Measurements from ENCODE around the gene ELOVL7. TPM values are rescaled to one million over a fixed set of nuclear protein-coding genes. Genes with fewer than 3 reads are reported as not detected.

ELOVL7 gene
- total RNA-seq, 1 donor from 2014 or later, result 22.1 TPM

- no peaks in the 10 kb centered on the region for H3K27me3 ChIP-seq (ENCODE audit: control insufficient read depth, insufficient read depth, low read length)
- H3K36me3 ChIP-seq (ENCODE audit: control insufficient read depth, insufficient read depth, low read length), result no peaks in the 10 kb centered on the region
- no peak overlapping the region for H3K4me3 ChIP-seq (ENCODE audit: low read depth, low read length)
- FAIRE-seq (no peak), DNase-seq (ENCODE audit: low read depth) (peak; percentile 46)
- TF ChIP-seq CTCF (IDR thresholded peaks at IDR 0.05; ENCODE audit: insufficient read depth, low read length, severe bottlenecking), result no peak
These were observed 14.4 kb downstream of the ELOVL7 start for GRCh38 chr5:60829490-60830266.

DNA sequence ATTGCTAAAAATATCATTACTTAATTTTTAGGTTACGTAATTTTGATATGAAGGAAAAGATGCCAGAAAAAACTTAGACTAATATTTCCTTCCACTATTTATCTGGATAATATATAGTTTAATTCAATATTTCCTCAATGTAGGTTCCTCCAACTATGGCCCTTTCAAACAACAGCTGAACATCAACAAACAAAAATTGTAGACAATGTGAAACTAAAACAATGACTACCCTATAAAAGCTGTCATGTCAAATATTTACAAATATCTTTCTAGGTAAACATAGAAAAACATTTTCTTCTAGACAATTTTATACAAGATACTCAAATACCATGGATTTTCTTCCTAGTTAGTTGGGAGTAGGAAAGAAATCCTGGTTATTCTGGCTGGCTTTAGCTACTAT lies 16.9 kb downstream of the ELOVL7 start:
- no peak overlapping the region for H3K4me3 ChIP-seq (ENCODE audit: low read depth, low read length)
- DNase-seq (ENCODE audit: low read depth), result no peak
- no peak for FAIRE-seq
- TF ChIP-seq CTCF (IDR thresholded peaks at IDR 0.05; ENCODE audit: insufficient read depth, low read length, severe bottlenecking), result no peak
- H3K36me3 ChIP-seq (ENCODE audit: control insufficient read depth, insufficient read depth, low read length), result no peaks in the 10 kb centered on the region
- no peaks in the 10 kb centered on the region for H3K27me3 ChIP-seq (ENCODE audit: control insufficient read depth, insufficient read depth, low read length)

DNA sequence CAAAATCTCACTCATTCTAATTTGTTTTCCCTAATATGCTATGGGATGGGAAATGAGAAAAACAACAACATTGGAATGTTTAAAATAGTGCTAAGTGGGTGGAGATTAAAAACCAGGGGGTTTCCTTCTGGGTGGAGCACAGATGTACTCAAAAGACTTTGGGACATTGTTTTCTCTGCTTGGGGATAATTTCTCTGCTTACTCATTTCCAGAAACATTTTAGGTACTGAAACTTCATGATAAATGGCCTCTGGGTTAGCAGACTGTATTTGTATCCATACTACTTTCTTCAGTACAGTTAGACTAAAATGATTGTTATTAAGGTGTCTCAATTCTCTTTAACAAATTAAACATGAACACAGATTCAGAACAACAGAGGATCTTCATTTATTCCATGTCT lies 17.4 kb downstream of the ELOVL7 start:
- TF ChIP-seq CTCF (IDR thresholded peaks at IDR 0.05; ENCODE audit: insufficient read depth, low read length, severe bottlenecking), result no peak
- no peak overlapping the region for H3K4me3 ChIP-seq (ENCODE audit: low read depth, low read length)
- DNase-seq (ENCODE audit: low read depth), result no peak
- H3K36me3 ChIP-seq (ENCODE audit: control insufficient read depth, insufficient read depth, low read length), result no peaks in the 10 kb centered on the region
- no peaks in the 10 kb centered on the region for H3K27me3 ChIP-seq (ENCODE audit: control insufficient read depth, insufficient read depth, low read length)
- no peak for FAIRE-seq

- DNase-seq (ENCODE audit: low read depth) (no peak), FAIRE-seq (no peak)
- Histone ChIP-seq H3K36me3 (ENCODE audit: control insufficient read depth, insufficient read depth, low read length) (no peaks in the 10 kb centered on the region), H3K27me3 (ENCODE audit: control insufficient read depth, insufficient read depth, low read length) (no peaks in the 10 kb centered on the region), H3K4me3 (ENCODE audit: low read depth, low read length) (no peak overlapping the region)
- TF ChIP-seq CTCF (IDR thresholded peaks at IDR 0.05; ENCODE audit: insufficient read depth, low read length, severe bottlenecking), result no peak
These were observed 20.5 kb downstream of the ELOVL7 start for GRCh38 chr5:60823574-60823973.

DNA sequence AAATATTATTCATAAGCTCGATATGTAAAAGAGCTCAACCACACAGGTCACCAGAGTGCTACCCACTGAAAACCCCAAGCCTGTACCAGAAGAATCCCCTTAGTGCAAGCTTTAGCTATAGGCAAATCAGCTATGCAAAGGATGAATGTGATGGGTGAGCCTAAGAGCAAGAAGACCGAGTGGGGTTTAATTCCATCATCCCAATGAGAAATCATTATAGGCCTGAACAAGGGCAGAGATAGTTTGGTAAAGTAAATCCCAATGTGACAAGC lies 21.8 kb downstream of the ELOVL7 start:
- no peak for TF ChIP-seq CTCF (IDR thresholded peaks at IDR 0.05; ENCODE audit: insufficient read depth, low read length, severe bottlenecking)
- H3K4me3 ChIP-seq (ENCODE audit: low read depth, low read length), result no peak overlapping the region
- no peak for DNase-seq (ENCODE audit: low read depth)
- H3K27me3 ChIP-seq (ENCODE audit: control insufficient read depth, insufficient read depth, low read length), result no peaks in the 10 kb centered on the region
- H3K36me3 ChIP-seq (ENCODE audit: control insufficient read depth, insufficient read depth, low read length), result no peaks in the 10 kb centered on the region
- FAIRE-seq, result no peak

All from bronchial epithelial cell (primary cell).